Breast epithelium (tissue), 4 donors: ENCODE results near the gene FCHSD2. TPM values are rescaled to one million over a fixed set of nuclear protein-coding genes. Genes with fewer than 3 reads are reported as not detected.

Experiments
- DNase-seq, 2 donors: peaks; one replicate each; pipeline ENCODE4 v3.0.0-alpha.2; 2019; ENCODE audit warnings: low spot score in 2 of 2
- H3K27ac ChIP-seq, 2 donors: fragments of 200-600 bp; sonication (generic) in 1 of 2; one replicate each; pipeline ENCODE4 v1.5.1; 2016 to 2019; ENCODE audit warnings: mild to moderate bottlenecking in 1 of 2
- H3K27me3 ChIP-seq, 2 donors: fragments of 200-600 bp; sonication (generic) in 1 of 2; one replicate each; pipeline versions ENCODE4 v1.5.1 to v1.6.0; 2017 to 2019; ENCODE audit warnings: control low read depth in 1 of 2, mild to moderate bottlenecking in 1 of 2
- H3K36me3 ChIP-seq: fragments of 200-600 bp; one replicate; pipeline ENCODE4 v1.5.1; 2019
- H3K4me1 ChIP-seq, 2 donors: fragments of 200-600 bp; sonication (generic); one replicate each; pipeline ENCODE4 v1.5.1; 2016 to 2019; ENCODE audit warnings: control low read depth in 1 of 2
- H3K4me3 ChIP-seq, 3 donors: fragments of 200-600 bp; sonication (generic); 1 replicate in 2 of 3; 2 replicates in 1 of 3; pipeline ENCODE4 v1.5.1; 2016 to 2019; ENCODE audit warnings: mild to moderate bottlenecking in 3 of 3, moderate library complexity in 2 of 3
- H3K9me3 ChIP-seq, 2 donors: fragments of 200-600 bp; sonication (generic) in 1 of 2; one replicate each; pipeline ENCODE4 v1.5.1; 2016 to 2019; ENCODE audit warnings: control low read depth in 1 of 2
- CTCF ChIP-seq, 3 donors: fragments of 450-650 bp; IDR thresholded peaks; one replicate each; pipeline ENCODE4 v1.5.1; 2016 to 2017; ENCODE audit warnings: antibody characterized with exemption in 3 of 3, mild to moderate bottlenecking in 3 of 3, moderate library complexity in 3 of 3
- POLR2A ChIP-seq: fragments of 450-650 bp; IDR thresholded peaks from one replicate; pipeline ENCODE4 v1.6.1; 2016; ENCODE audit warnings: antibody characterized with exemption, mild to moderate bottlenecking, moderate library complexity
- POLR2AphosphoS5 ChIP-seq, 3 donors: sonication (generic); formaldehyde crosslinking; IDR thresholded peaks; one replicate each; pipeline ENCODE4 v1.6.1; 2017; ENCODE audit warnings: antibody characterized with exemption in 3 of 3
- intact Hi-C: fragments of 100-400 bp; cut with DNase I; formaldehyde crosslinking; loops from one replicate; pipeline ENCODE4 v1.15.1; 2023; ENCODE audit warnings: low total_unique reads
- total RNA-seq, 3 donors: library from RNA; depleted of rRNA; stranded (reverse); fragments of >200 nt; gene quantifications; one replicate each; pipeline ENCODE4 v1.1.0, GENCODE V29; 2016

The FCHSD2 gene
- total RNA-seq, 3 donors from 2014 or later, result 15.5 to 23.4 (median 19.0) TPM

GRCh38 chr11:73047773-73048371, 94.2 kb downstream of the FCHSD2 start:
- intact Hi-C loops, result no loop called here
- no peaks in the 10 kb centered on the region for H3K36me3 ChIP-seq
- H3K4me1 ChIP-seq, result no peaks in the 10 kb centered on the region
- H3K27ac ChIP-seq, result no peak overlapping the region
- H3K4me3 ChIP-seq, result no peak overlapping the region
- no peaks in the 10 kb centered on the region for H3K9me3 ChIP-seq
- no peaks in the 10 kb centered on the region for H3K27me3 ChIP-seq
- no peak for DNase-seq
- TF ChIP-seq POLR2AphosphoS5 (IDR thresholded peaks at IDR 0.05) (no peak), POLR2A (no peak), CTCF (IDR thresholded peaks at IDR 0.05) (no peak)

- Histone ChIP-seq H3K27ac (no peak overlapping the region), H3K4me1 (no peaks in the 10 kb centered on the region), H3K9me3 (no peaks in the 10 kb centered on the region), H3K27me3 (no peaks in the 10 kb centered on the region), H3K36me3 (no peaks in the 10 kb centered on the region), H3K4me3 (no peak overlapping the region)
- DNase-seq, result no peak
- intact Hi-C loops, result no loop called here
- TF ChIP-seq CTCF (IDR thresholded peaks at IDR 0.05) (no peak), POLR2AphosphoS5 (IDR thresholded peaks at IDR 0.05) (no peak), POLR2A (no peak)
Observed at GRCh38 chr11:73040046-73040445, 102.1 kb downstream of the FCHSD2 start.

GRCh38 chr11:73034777-73035176, 107.3 kb downstream of the FCHSD2 start:
- Histone ChIP-seq H3K27ac (no peak overlapping the region), H3K9me3 (no peaks in the 10 kb centered on the region), H3K36me3 (no peaks in the 10 kb centered on the region), H3K4me3 (no peak overlapping the region), H3K4me1 (no peaks in the 10 kb centered on the region), H3K27me3 (no peaks in the 10 kb centered on the region)
- TF ChIP-seq POLR2AphosphoS5 (IDR thresholded peaks at IDR 0.05), result no peak
- no peak for TF ChIP-seq CTCF (IDR thresholded peaks at IDR 0.05)
- TF ChIP-seq POLR2A, result no peak
- intact Hi-C loops, result no loop called here
- DNase-seq, result no peak

GRCh38 chr11:73034331-73034730, 107.8 kb downstream of the FCHSD2 start:
- H3K27ac ChIP-seq, result no peak overlapping the region
- intact Hi-C loops, result no loop called here
- TF ChIP-seq POLR2AphosphoS5 (IDR thresholded peaks at IDR 0.05), result no peak
- no peak for TF ChIP-seq POLR2A
- TF ChIP-seq CTCF (IDR thresholded peaks at IDR 0.05), result no peak

GRCh38 chr11:73030130-73030529, 112.0 kb downstream of the FCHSD2 start:
- H3K27ac ChIP-seq, result no peak overlapping the region
- DNase-seq, result no peak
- no peaks in the 10 kb centered on the region for H3K4me1 ChIP-seq
- intact Hi-C loops, result no loop called here
- peaks cover 17 to 18% of the 10 kb centered on the region in 2 donors for H3K9me3 ChIP-seq
- no peaks in the 10 kb centered on the region for H3K27me3 ChIP-seq
- H3K4me3 ChIP-seq, result no peak overlapping the region
- TF ChIP-seq POLR2A, result no peak
- H3K36me3 ChIP-seq, result no peaks in the 10 kb centered on the region

More at GRCh38 chr11:73034331-73034730, 107.8 kb downstream of the FCHSD2 start:
- no peak for DNase-seq
- Histone ChIP-seq H3K4me3 (no peak overlapping the region), H3K27me3 (no peaks in the 10 kb centered on the region), H3K36me3 (no peaks in the 10 kb centered on the region), H3K4me1 (no peaks in the 10 kb centered on the region), H3K9me3 (no peaks in the 10 kb centered on the region)

GRCh38 chr11:73029403-73029802, 112.7 kb downstream of the FCHSD2 start:
- H3K27me3 ChIP-seq, result no peaks in the 10 kb centered on the region
- no peak overlapping the region for H3K27ac ChIP-seq
- intact Hi-C loops, result no loop called here
- H3K4me3 ChIP-seq, result no peak overlapping the region
- no peak for TF ChIP-seq CTCF (IDR thresholded peaks at IDR 0.05)
- TF ChIP-seq POLR2A, result no peak
- peaks cover 21 to 25% of the 10 kb centered on the region in 2 donors for H3K9me3 ChIP-seq
- no peaks in the 10 kb centered on the region for H3K4me1 ChIP-seq
- no peaks in the 10 kb centered on the region for H3K36me3 ChIP-seq
- no peak for DNase-seq
